HG02938 (cell line): ENCODE measurements around the gene PRKAG2.

Experiments
- ATAC-seq: cut with Tn5 transposase; IDR thresholded peaks from one replicate; pipeline ENCODE4 v1.9.1; 2021; ENCODE audit warnings: mild to moderate bottlenecking, moderate library complexity; ENCODE audit not compliant: unreplicated experiment

PRKAG2 gene

GRCh38 chr7:151699928-151700319, 177.0 kb downstream of the PRKAG2 start:
- ATAC-seq, result no peak

DNA sequence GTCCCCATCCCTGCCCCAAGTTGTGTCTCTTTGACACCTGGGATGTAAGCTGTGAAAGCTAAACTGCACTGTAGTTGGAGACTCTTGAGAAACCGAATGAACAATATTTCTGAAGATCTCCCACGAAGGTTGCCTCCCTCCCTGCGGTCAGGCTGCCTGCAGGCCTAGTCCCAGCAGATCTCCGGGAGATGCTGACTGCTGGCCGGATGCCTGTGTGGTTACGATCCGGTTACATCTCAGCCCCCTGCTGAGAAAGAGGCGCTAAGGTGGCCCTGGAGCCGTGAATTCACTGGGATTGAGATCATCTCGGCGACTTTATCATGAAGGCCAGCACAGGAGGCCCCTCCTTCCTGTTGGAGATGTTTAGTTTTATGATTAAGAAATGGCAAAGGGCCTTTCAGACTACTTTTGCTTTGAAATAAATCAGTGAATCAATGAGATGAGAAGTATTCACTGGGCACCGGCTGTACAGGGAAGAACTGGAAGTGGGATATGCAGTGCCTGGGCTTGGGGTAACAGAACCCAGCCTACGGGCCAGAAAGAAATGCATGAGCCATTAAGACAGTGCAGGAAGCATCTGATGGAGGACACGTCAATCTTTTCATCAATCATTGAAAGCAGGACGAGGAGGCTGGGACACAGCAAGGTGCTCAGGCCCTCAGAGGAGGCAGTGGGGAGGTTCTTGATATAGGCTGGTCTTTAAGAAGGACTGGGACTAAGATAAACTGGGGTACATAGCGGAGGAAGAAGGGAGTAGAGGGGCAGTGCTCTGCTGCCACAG, 177.6 kb downstream of the PRKAG2 start:
- ATAC-seq, result no peak

DNA sequence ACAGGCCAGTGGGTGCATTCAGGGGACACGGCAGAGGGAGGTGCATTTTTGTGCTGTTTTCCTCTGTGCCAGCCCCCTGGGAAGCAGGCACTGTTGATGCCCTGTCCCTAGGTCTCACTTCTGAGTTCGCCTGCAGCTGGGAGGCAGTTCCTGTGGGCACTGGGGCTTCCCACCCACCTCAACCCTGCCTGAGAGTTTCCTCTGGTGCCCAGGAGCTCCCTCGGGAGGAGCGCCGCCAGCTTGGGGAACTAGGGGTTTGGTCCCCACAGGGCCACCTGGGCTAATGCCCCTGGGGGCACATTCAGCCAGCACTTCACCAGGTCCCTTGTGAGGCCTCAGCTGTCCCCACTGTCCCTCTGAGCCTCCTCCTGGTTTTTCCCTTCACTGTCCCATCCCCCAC, 179.0 kb downstream of the PRKAG2 start:
- ATAC-seq, result no peak

- ATAC-seq, result no peak
These were observed 179.4 kb downstream of the PRKAG2 start for GRCh38 chr7:151697515-151697895.

DNA sequence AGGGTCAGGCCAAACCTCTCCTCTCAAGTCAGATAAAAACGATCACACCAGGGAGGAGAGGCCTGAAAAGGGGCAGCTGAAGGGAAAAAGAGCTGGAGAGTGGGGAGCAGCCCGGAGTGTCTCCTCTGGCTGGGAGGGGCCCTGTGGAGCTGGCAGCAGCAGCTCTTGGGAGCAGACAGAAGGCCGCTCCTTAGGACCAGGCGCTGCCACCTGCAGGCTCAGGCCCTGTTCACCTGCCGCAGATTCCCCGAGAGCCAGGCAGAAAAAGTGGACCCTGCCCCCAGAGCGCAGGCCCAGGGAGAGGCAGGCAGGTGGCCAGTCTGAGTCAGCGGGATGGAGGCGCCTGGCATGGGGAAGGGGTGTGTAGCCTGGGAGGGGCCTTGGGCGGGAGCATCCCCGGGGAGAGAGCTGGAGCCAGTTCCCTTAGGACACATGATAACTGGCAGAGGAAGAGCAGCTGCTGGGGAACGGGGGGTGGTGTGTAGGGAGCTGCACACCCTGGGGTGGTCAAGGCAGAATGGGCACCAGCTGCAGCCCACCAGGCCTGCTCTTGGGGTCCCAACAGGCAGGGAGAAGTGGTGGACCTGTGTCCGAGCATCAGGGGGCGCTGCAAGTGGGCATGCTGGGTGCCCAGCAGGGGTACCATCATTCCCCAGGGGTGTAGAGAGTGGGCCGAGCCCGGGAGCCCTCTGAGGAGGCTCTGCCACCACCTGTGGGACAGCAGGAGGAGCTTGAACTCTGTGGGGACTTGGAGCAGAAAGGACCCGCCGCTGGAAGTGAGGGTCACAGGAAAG, 180.0 kb downstream of the PRKAG2 start:
- no peak for ATAC-seq

DNA sequence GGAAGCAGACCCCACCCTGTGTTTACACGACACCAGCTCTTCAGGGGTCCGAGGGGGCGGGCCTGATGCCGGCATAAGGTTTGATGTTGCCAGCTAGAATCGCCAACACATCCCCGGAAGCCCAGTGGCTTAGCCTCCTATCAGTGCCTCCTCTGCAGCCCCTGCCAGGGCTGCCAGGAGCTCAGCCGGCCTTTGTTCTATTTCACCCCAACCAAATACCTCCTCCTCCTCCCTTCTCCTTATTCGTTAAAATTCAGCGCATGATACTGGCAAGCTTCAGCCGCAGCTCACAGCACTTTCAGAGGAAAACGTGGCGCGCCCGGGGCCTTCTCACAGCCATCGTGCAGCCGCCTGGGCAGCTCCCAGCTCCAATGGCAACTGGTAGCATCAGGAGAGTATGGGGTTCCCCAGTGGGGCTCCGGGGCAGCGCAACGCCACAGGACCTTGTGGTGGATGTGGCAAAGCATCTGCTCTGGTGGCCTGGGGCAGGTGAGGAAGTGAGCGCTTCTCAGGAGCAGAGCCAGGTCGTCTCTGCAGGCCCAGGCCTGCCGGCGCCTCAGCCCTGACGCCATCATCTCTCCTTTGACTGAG, 180.9 kb downstream of the PRKAG2 start:
- ATAC-seq, result no peak

GRCh38 chr7:151694828-151695580, 181.9 kb downstream of the PRKAG2 start:
- ATAC-seq, result no peak

DNA sequence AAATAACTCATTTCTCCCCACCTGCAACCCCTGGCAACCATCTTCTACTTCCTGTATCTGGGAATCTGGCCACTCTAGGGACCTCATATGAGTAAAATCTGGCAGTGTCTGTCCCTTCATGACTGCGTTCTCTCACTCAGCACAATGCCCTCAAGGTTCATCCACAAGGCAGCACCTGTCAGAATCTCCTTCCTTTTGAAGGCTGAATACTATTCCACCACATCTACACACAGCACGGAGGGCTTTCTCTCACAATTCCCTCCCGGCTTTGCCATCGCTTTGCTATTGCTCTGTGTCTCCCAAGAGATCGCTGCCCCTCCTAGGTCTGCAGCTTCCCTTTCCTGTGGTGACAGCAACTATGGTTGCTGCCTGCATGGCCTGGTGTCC, 182.5 kb downstream of the PRKAG2 start:
- no peak for ATAC-seq

DNA sequence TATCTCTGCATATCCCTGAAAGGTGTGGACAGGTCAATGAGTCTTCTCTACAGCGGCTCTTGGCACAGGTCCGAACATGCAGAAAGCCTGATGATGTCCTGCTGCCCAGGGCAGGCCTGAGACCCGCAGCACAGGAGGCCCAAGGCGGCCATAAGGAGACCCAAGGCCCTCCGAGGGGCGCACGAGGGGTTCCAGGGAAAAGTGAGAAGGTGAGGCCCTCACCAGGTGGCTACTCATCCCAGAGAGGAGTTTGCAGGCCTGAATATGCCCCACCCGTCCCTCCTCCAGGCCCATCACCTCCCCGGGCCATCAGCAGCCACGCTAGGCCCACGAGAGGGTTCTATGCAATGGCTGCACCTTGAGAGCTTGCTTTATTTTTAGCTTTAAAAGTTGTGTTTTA, 183.8 kb downstream of the PRKAG2 start:
- ATAC-seq, result no peak

DNA sequence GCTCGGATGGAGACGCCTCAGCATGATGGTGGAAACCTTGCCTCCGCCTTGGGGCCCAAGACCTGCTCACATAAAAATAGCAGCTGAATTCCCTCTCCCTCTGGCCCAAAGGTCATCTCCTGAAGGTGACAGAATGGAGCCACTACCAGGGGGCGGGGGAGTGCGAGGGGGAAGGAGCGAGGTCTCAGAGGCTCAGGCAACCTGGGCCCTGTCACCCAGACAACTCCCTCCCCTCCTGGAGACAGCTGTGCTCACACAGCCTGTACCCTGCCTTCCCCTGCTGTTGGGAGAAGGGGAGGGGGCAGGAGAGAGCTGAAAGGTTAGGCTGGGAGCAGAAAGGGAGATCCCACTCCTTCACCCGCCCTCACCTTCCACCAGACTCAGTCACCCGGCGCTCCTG, 184.2 kb downstream of the PRKAG2 start:
- ATAC-seq, result no peak

GRCh38 chr7:151691449-151691848, 185.5 kb downstream of the PRKAG2 start:
- ATAC-seq, result no peak

- no peak for ATAC-seq
These were observed 186.3 kb downstream of the PRKAG2 start for GRCh38 chr7:151690606-151691005.

DNA sequence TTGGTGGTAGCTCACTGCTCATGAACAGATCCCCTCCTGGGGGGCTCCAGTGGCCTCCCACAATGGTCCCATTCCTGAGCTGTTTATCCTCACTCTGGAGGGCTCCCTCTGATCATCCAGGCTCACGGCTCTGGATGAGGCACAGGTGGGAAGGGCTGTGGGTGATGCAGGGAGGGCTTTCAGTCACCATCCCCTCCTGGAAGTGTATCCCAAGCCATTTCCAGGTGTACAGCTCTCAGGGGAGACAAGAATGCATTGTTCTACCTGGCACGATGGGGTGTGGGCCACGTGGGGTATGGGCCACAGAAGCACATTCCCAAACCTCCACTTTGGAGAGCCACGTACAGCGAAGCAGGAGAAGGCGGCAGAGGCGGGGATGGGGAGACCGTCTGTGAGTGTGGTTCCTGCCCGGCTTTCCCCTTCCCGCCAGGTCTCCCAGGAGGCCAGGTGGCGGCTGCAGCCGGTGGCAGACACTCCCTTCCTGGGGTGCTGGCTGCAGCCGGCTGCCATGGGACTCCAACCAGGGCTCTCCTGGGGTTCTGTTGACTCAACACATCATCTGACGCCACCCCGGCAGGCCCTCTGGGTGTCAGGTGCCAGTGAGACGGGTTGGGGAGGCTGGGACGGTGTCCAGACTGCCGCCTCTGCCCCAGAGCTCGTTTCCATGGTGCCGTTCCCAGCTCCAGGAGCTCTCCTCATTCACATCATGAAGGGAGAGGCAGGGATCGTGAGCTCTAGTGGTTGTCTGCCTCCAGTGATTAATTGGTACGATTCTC, 187.5 kb downstream of the PRKAG2 start:
- ATAC-seq, result no peak

- no peak for ATAC-seq
These were observed 188.6 kb downstream of the PRKAG2 start for GRCh38 chr7:151688236-151688780.

DNA sequence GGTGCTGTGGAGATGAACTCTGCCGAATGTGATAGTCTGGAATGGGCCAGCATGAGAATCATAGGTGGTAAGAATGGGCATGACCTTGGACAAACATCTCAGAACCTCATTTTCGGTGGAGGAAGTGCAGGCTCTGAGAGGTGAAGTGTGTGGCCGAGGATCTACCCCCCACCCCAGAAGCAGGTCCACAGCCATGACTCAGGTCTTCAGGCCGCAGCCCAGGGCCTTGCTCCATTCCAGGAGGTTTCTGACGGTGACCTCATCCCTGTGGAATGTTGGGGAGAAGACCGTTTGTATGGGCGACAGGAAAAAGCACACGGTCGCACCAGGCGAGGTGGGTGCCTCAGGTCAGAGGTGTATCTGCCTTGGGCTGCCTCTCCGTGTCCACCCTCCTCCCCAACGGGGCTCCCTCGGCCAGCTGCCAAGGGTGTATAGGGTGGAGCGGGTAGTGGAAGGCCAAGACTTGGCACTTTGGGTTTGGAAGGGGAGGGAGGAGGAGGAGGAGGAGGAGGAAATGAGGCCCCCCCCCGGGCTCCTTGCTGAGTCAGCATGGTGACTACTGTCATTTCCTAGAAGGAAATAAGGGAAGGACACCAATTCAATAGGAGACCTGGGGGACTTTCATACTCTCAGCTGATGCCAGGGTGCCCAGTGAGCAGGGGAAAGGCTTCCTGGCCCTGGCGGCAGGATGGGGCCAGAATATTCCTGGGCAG, 189.2 kb downstream of the PRKAG2 start:
- ATAC-seq, result no peak

GRCh38 chr7:151686826-151687225, 190.1 kb downstream of the PRKAG2 start:
- ATAC-seq, result no peak

DNA sequence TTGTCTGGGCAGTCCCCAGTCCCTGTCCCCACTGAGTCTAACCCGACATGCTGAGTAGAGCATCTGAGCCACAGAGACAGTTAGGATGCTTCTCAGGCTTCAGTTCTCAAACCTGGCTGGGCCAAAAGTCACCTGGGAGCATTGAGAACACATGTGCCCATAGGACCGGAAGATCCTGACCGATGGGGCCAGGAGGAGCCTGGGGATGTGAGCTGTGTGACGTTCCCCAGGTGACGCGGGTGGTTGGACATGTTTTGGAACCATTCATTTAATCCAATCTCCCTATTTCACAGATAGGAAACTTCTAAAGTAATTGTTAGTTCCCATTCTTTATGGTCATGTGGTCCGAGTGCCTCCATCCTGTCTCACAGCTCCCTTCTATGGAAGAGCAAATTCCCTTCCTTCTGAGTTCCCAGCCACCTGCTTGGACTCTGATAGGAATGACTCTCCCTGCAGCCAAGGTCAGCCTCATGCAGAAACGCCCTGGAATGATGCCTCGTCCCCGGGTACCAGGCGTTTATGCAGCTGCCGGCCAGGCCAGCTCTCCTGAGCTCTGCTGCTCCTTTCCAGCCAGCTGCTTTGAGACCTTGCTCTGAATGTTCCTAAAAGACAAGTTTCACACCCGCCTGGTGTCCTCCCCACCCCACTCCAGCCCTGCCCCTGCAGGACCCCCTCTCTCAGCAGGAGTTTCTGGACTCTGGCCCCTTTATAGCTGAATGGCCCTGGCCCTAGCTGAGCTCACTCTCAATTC, 190.7 kb downstream of the PRKAG2 start:
- ATAC-seq, result no peak

- ATAC-seq, result no peak
These were observed 192.3 kb downstream of the PRKAG2 start for GRCh38 chr7:151684408-151685175.
